ENCODE measurements around the gene PLA2G4E. TPM values are rescaled to one million over a fixed set of nuclear protein-coding genes. Genes with fewer than 3 reads are reported as not detected.

Gene PLA2G4E
- total and polyA plus RNA-seq, 2 experiments from 2014 or later, result 0.06 TPM; not detected in 1

DNA sequence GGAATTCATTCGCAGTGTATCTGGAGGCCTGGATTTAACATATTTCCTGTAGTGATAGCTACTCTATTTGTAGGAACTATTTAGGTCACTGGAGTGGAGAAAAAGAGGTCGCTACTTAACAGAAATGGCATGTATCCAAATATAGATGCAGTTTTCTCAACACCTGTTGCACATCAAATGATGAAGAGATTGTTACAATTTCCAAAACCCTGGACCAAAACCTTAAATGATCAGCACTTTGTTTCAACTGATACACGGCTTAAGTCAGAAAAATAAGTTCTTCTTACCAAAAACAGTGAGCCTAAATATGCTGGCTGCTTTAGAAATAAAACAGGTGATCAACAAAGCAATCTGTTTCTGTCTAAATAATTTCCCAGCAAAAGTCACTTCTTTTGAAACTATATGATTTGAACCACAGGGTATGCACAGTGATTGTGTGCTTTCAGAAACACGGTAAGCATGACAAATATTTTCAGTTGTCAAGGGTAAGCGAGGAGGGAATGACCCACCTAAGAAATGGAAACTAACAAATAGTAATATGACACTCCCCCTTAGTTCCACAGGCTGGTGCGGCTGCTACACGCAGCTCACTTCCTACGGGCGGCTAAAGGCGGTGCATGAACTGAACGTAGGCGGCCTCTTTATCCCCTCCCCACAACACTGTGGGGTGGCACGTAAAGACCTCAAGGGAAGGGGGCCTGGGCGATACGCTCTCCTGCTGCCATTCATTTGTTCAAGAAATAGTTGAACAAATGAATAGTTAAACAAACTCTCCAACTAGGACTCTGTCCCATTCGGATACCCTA, 49.5 kb downstream of the PLA2G4E start:
- peak overlapping the region; percentile 90 for H3K27ac ChIP-seq

DNA sequence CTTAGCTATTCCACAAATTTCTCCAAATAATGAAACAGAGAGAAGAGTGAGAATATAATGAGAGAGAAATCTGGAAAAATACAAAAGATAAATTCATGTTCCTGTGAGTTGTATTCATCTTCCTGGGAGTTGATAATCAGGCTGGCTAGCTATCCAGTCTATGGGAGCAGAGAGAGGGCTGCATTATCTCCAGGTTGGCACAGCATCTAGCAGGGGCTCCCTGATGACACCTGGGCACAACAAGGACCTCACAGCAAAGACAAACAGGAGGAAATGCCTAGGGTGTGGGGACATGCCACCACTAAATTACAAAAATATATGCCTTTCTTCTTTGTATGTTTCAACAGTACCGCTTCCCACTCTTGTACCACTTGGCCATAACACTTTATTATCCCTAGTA, 50.4 kb downstream of the PLA2G4E start:
- Histone ChIP-seq H3K36me3 (no peaks in the 10 kb centered on the region), H3K27me3 (no peaks in the 10 kb centered on the region), H3K4me1 (ENCODE audit: low read depth) (peaks cover 36% of the 10 kb centered on the region), H3K27ac (peak overlapping the region; percentile 90), H3K9me3 (ENCODE audit: low read depth) (no peaks in the 10 kb centered on the region), H3K4me3 (peak overlapping the region; percentile 74)
- DNase-seq (ENCODE audit: low read depth in 1 of 2, low spot score in 1 of 2), result no peak
- TF ChIP-seq, protein P1, sequence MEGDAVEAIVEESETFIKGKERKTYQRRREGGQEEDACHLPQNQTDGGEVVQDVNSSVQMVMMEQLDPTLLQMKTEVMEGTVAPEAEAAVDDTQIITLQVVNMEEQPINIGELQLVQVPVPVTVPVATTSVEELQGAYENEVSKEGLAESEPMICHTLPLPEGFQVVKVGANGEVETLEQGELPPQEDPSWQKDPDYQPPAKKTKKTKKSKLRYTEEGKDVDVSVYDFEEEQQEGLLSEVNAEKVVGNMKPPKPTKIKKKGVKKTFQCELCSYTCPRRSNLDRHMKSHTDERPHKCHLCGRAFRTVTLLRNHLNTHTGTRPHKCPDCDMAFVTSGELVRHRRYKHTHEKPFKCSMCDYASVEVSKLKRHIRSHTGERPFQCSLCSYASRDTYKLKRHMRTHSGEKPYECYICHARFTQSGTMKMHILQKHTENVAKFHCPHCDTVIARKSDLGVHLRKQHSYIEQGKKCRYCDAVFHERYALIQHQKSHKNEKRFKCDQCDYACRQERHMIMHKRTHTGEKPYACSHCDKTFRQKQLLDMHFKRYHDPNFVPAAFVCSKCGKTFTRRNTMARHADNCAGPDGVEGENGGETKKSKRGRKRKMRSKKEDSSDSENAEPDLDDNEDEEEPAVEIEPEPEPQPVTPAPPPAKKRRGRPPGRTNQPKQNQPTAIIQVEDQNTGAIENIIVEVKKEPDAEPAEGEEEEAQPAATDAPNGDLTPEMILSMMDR (IDR thresholded peaks at IDR 0.05; ENCODE audit: low read depth, low read length), result no peak

More for the DNA sequence above, 49.5 kb downstream of the PLA2G4E start:
- Histone ChIP-seq H3K36me3 (no peaks in the 10 kb centered on the region), H3K4me1 (ENCODE audit: low read depth) (peaks cover 28% of the 10 kb centered on the region), H3K9me3 (ENCODE audit: low read depth) (no peaks in the 10 kb centered on the region), H3K27me3 (no peaks in the 10 kb centered on the region), H3K4me3 (peak overlapping the region; percentile 74)
- TF ChIP-seq, protein P1 (IDR thresholded peaks at IDR 0.05; ENCODE audit: low read depth, low read length), result no peak
- peak; percentile 61 to 89 for DNase-seq (ENCODE audit: low read depth in 1 of 2, low spot score in 1 of 2)

DNA sequence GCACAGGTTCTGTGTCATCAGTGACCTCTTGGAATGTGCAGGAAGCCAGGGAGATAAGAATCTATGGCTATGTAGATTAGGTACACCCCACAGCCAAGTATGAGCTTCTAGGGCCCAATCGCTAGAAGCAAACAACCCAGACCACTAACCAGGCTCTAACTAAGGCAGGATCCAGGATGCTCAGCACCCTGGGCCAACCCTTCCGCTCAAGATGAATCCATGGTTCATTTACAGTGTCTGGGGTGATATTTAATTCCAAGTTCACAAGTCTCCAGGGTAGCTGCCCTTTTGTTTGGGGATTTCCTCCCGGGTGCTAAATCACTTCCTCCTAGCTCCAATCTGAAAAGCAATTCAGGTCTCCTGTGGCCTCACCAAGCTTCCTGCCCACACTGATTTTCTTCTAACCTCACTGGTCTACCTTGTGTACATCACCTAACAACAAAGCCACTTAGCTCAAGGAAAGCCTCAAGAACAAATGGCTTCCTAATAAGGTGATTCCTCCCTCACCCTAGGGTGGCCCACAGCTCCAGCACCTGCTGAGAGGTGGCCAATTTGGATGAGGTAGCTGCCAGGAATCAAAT, 50.9 kb downstream of the PLA2G4E start:
- no peak for DNase-seq (ENCODE audit: low read depth in 1 of 2, low spot score in 1 of 2)

DNA sequence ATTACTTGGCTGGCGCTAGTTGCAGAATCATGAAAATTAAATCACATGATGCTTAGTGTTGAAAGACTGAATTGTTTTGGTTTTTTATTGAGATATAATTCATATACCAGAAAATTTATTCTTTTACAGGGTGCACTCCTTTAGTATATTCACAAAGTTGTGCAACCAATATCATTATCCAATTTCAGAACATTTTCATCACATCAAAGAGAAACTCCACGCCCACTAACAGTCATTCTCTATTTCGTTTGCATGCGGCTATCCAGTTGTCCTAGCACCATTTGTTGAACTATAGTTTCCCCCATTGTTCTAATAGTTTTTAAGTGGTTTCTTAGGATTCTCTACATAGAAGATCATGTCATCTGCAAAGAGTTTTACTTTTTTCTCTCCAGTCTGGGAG, 52.1 kb downstream of the PLA2G4E start:
- DNase-seq (ENCODE audit: low read depth in 1 of 2, low spot score in 1 of 2), result no peak

More for the DNA sequence above, 50.9 kb downstream of the PLA2G4E start:
- TF ChIP-seq, protein P1 (IDR thresholded peaks at IDR 0.05; ENCODE audit: low read depth, low read length), result no peak
- Histone ChIP-seq H3K36me3 (no peaks in the 10 kb centered on the region), H3K27me3 (no peaks in the 10 kb centered on the region), H3K4me3 (peak overlapping the region; percentile 74), H3K9me3 (ENCODE audit: low read depth) (no peaks in the 10 kb centered on the region), H3K27ac (peak overlapping the region; percentile 90), H3K4me1 (ENCODE audit: low read depth) (peaks cover 41% of the 10 kb centered on the region)

DNA sequence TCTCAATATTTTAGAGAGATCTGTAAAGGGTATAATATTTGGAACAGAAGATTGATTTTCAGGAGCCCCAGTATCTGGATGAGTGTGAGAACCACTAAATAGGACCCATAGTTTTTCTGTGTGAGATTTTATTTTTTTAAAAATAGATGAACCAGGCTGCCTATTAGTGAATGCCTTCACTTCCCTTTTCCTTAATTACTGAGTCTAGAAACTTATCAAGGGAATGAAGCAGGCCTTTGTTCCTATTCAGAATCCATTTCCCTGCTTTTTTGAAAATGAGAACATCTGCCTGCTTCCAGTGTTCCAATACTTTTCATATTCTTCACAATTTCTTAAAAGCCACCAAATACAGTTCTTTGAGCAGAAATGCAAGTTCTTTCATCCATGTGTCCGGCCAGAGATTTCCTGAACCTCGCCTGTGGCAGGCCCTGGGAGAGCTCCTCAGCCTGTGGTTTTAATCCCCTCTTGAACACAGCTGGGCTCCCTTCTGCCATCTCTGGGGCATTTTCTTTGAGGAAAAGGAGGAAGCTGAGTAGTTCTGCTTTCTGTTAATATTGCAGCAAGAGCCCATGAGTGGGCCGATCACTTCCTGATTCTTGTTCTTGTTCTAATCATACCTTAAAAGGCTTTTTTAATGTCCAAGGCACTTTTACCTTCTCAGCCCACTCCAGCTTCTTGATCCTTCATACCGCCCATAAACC, 53.2 kb downstream of the PLA2G4E start:
- Histone ChIP-seq H3K9me3 (ENCODE audit: low read depth) (no peaks in the 10 kb centered on the region), H3K27me3 (no peaks in the 10 kb centered on the region), H3K4me1 (ENCODE audit: low read depth) (peaks cover 52% of the 10 kb centered on the region), H3K36me3 (no peaks in the 10 kb centered on the region), H3K27ac (peak overlapping the region; percentile 93), H3K4me3 (no peak overlapping the region)
- DNase-seq (ENCODE audit: low read depth in 1 of 2, low spot score in 1 of 2), result peak; percentile 21 to 70
- TF ChIP-seq, protein P1 (IDR thresholded peaks at IDR 0.05; ENCODE audit: low read depth, low read length), result no peak

More for the DNA sequence above, 52.1 kb downstream of the PLA2G4E start:
- H3K4me3 ChIP-seq, result no peak overlapping the region
- TF ChIP-seq, protein P1 (IDR thresholded peaks at IDR 0.05; ENCODE audit: low read depth, low read length), result no peak
- H3K4me1 ChIP-seq (ENCODE audit: low read depth), result peaks cover 45% of the 10 kb centered on the region
- H3K36me3 ChIP-seq, result no peaks in the 10 kb centered on the region
- H3K27ac ChIP-seq, result no peak overlapping the region
- no peaks in the 10 kb centered on the region for H3K27me3 ChIP-seq
- H3K9me3 ChIP-seq (ENCODE audit: low read depth), result no peaks in the 10 kb centered on the region

Data from cardiac muscle cell (in vitro differentiated cells and primary cell).